ENCODE data around the gene DROSHA.

GRCh38 chr5:31479706-31480105 lies 52.2 kb downstream of the DROSHA start:
- TF ChIP-seq CTCF (IDR thresholded peaks at IDR 0.05) (no peak), POLR2A (IDR thresholded peaks at IDR 0.05) (no peak), POLR2AphosphoS5 (IDR thresholded peaks at IDR 0.05) (no peak)

Data from breast epithelium (tissue), 3 donors.